ENCODE results near the gene EFNA2. TPM values are rescaled to one million over a fixed set of nuclear protein-coding genes. Genes with fewer than 3 reads are reported as not detected.

EFNA2 gene
- total and polyA plus RNA-seq, 2 of the 8 experiments (the other 6 are each of a cell fraction or from before 2014, with no cell fraction given) = 4.0 to 7.0 TPM

DNA sequence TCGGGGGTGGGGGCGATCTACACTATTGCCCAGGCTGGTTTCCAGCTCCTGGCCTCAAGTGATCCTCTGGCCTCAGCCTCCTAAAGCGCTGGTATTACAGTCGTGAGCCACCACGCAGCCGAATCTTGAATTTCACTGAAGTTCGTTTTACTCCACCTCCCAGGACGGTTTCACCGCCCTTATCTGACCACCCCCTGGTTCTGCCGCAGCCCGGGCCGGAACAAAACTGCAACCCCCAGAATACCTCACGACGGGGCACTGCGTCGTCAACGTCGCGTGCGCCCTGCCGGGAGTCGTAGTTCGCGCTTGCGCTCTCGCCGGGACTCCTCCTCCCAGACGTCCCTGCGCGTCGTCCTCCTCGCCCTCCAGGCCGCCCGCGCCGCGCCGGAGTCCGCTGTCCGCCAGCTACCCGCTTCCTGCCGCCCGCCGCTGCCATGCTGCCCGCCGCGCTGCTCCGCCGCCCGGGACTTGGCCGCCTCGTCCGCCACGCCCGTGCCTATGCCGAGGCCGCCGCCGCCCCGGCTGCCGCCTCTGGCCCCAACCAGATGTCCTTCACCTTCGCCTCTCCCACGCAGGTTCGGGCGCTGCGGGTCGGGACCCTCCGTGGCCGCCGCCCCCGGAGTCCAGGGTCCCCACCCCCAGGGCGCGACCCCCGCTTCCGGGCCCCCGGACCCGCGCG, 44.1 kb upstream of the EFNA2 start, which contains the start of gene ATP5F1D (continued):
- TF ChIP-seq, protein P1, sequence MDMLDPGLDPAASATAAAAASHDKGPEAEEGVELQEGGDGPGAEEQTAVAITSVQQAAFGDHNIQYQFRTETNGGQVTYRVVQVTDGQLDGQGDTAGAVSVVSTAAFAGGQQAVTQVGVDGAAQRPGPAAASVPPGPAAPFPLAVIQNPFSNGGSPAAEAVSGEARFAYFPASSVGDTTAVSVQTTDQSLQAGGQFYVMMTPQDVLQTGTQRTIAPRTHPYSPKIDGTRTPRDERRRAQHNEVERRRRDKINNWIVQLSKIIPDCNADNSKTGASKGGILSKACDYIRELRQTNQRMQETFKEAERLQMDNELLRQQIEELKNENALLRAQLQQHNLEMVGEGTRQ (IDR thresholded peaks at IDR 0.05; ENCODE audit: low read length) = no peak
- peak; percentile 53; the same call in 1 of the 2 replicates for TF ChIP-seq TAF1 (IDR thresholded peaks at IDR 0.05; ENCODE audit: low read depth, low read length)
- no peak for TF ChIP-seq MAX (IDR thresholded peaks at IDR 0.05)
- TF ChIP-seq SIN3A (conservative IDR thresholded peaks at IDR 0.05 in 1 of 2, IDR thresholded peaks at IDR 0.05 in 1 of 2; ENCODE audit: low read depth in 1 of 2, low read length in 2 of 2) = peak in 1 of 2 experiments; percentile 77; a peak in 2 of 4 replicates
- peak; percentile 72 for TF ChIP-seq ATF3 (IDR thresholded peaks at IDR 0.05; ENCODE audit: insufficient read depth, low read depth, low read length)
